GM12873 (cell line): Measurements from ENCODE around the gene STARD3.
A peak's percentile ranks its signal among the peaks of the same experiment; 100 is the strongest.

Source experiments
- CTCF ChIP-seq: IDR thresholded peaks from 2 replicates; pipeline ENCODE4 v1.5.1; 2012; ENCODE audit warnings: low read depth, mild to moderate bottlenecking, moderate library complexity, low read length, control low read depth; ENCODE audit not compliant: insufficient read depth; ENCODE audit errors: missing control alignments

The STARD3 gene

GRCh38 chr17:39629898-39630297, 7.0 kb upstream of the STARD3 start:
- no peak for TF ChIP-seq CTCF

GRCh38 chr17:39631403-39631802, 5.5 kb upstream of the STARD3 start:
- no peak for TF ChIP-seq CTCF

DNA sequence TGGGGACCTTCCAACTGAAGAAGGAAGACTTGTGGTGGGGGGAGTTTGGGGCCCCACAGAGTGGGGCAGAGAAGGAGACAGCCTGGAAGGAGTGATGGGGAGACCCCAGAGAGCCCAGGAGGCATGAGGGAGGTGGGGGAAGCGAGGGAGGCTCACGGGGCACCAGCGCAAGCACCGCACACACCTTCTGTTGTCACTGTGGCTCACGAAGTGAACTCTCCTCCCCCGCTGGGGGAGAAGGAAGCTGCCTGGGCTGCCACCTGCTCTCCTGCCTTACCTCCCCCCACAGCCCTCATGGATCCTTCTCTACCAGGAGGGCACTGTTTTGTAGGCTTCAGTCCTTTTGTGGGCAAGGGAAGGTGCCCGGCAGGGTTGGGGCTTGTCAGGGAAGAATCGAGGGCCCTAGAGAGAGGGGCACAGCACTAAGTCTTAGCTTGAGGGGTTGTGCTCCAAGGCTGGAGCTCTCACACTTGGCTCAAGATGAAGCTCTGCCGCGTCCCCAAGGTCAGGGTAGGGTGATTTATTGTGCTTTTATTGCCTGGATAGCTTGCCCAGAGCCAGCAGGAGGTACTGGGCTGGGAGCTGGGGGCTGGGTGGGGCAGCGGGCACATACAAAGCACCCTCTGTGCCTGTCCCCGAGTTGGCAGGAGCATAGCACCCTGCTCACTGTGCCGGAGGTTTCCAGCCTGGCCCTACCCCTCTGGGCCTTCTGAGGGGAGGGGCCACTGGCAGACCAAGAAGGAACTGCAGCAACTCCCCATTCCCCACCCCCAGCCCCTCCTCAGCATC, 4.6 kb upstream of the STARD3 start:
- no peak for TF ChIP-seq CTCF

DNA sequence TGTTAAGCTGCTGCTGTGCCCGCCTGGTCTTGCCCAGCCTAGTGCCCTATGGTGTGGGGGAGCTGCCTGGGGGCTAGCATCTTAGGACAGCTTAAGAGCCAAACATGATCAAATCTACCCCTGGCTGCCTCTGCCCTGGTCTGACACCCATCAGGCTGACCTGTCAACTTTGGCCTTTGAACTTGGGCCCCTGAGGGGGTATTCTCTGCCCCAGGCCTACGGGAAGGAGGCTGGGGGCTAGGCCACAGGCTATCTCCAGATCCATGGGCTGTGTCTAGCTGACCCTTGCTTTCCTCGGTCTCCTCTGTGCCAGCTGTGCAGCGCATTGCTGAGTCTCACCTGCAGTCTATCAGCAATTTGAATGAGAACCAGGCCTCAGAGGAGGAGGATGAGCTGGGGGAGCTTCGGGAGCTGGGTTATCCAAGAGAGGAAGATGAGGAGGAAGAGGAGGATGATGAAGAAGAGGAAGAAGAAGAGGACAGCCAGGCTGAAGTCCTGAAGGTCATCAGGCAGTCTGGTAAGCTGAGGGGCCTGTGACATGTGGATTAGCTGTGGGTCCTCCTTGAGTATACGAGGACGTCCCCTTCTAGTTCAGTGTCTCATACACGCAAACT, 3.3 kb upstream of the STARD3 start:
- TF ChIP-seq CTCF: no peak

DNA sequence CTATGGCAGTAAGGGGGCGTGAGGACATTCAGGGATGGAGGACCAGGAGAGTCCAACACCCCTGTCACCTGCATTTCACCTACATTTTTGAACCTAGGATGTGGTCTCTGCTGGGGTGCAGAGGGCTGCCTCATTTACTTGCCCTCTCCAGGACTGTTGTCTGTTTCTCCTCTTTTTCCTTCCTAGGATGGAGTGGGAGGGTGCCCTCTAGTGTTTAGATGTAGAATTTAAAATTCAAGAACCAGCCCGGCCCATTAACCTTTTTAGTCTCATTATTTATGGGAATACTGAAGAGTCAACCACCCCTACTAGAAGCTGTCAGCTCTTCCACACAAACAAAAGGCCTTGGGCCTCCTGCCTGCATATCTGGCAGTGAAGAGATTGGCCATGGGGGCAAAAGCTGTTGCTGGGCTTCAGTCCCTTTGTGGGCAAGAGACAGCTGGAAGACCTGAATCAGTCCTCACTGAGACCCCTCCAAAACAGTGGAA, 2.5 kb upstream of the STARD3 start:
- TF ChIP-seq CTCF: peak; percentile 69

GRCh38 chr17:39635614-39636176, 1.2 kb upstream of the STARD3 start:
- no peak for TF ChIP-seq CTCF

GRCh38 chr17:39636587-39636926, 387 bp upstream of the STARD3 start:
- no peak for TF ChIP-seq CTCF
